Caki2 (cell line): Measurements from ENCODE around the gene KMT2E. TPM values are rescaled to one million over a fixed set of nuclear protein-coding genes. Genes with fewer than 3 reads are reported as not detected.

Experiments used
- DNase-seq: peaks from one replicate; pipeline ENCODE4 v3.0.0-alpha.2; 2015; ENCODE audit warnings: low read depth
- in situ Hi-C: cut with HindIII; loops from 2 replicates; pipeline ENCODE4 v1.10.0; 2016; ENCODE audit warnings: low sequenced_read_pairs, low pct_unique_long_range_greater_than_20kb, mixed read lengths
- total RNA-seq: library from RNA; depleted of rRNA; stranded (reverse); fragments of >200 nt; shearing (Covaris generic); gene quantifications from 2 replicates; pipeline ENCODE4 v1.2.3, GENCODE V29; 2014; ENCODE audit warnings: low replicate concordance

Gene KMT2E
- total RNA-seq, 1 experiment from 2014 or later = 12.2 TPM

DNA sequence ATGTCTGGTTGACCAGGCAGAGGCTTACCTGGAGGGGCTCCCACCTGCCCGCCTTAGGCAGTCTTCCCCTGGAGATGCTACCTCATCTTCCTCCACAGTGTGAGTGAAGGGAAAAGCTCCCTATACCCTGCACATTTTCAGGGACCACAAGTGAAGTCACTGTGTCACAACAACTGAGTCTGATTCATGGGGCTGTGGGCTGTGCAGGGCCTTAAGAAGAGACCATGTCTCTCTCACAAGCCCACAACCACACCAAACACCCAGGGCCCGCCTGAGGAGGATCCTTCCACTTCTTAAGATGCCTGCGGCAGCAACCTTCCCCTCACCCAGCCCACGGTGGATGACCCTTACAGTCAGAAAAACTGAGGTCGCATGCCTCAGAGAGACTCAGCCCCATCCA is 118.3 kb downstream of the KMT2E start:
- DNase-seq = no peak
- in situ Hi-C loops = no loop called here

DNA sequence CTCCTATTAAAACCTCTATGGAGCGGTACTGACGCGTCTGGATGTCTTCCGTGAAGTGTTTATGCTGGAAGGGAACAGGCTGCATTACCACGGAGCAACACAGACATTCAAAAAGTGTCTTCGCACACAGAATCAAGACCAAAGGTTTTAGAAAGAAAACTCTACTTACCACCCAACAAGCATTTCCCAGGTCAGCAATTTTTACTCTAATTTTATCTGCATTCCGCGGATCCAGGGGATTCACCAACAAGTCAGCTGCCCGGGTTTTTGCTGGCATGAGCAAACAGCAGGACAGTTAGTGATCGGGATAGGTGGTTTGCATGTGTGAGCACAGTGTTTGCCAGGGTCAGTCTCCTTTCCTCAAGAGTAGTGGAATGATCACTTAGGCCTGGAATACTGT is 118.8 kb downstream of the KMT2E start:
- in situ Hi-C loops = no loop called here
- no peak for DNase-seq

DNA sequence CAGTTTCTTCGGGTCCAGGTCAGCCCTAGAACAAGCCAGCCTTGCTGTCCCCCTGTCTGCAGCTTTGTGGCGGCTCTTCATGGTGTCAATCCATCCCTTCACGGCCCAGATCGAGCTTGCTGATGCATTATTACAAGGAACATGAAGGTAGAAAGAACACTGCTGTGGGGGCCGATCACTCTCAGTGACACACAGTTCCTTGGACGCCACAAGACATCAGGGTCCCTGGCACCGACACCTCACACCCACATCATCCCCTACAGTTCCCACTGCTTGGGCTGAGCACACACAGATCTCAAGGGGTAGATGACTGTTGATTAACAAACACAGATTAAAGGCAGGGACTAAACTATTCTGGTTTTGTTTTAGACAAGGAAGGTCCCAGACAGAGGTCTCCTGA is 119.4 kb downstream of the KMT2E start:
- in situ Hi-C loops = no loop called here
- no peak for DNase-seq

DNA sequence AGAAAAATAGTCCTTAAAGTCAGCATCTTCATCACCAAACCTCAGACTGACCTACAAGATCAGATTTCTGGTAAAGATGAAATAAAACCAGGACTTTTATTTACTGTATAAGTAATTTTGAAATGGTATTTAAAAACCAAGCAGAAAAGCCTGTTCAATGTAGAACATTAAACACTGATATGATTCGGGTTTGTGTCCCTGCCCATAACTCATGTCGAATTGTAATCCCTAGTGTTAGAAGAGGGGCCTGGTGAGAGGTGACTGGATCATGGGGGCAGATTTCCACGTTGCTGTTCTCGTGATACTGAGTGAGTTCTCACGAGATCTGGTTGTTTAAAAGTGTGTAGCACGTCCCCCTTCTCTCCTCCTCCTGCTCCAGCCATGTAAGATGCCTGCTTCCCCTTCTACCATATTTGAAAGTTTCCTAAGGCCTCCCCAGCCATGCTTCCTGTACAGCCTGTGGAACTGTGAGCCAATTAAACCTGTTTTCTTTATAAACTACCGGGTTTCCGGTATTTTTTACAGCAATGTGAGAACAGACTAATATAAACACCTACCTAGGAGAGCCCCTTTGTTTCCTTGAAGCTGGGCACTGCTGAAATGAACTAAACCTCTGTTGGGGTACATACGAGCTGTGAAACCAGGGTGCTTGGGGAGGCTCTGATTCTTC is 120.1 kb downstream of the KMT2E start:
- no peak for DNase-seq
- in situ Hi-C loops = no loop called here

DNA sequence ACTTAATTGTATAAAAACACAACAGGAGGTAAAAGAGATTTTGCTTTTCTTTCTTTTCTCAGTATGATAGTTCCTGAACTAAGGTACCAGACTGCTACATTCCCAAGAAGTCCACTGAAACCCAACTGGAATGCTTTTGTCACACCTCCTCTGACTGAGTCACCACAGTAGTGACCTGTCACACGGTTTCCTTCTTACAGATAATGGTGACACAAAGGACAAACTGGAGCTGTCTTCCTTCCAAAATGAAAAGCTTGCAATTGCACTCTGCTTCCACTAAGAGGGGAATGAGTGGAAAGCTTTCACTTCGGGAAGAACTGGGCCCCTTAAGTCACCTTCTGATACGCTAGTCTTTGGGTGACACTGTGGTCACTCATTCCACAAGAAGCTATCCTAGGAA is 122.2 kb downstream of the KMT2E start:
- peak; percentile 30 for DNase-seq
- in situ Hi-C loops = no loop called here

DNA sequence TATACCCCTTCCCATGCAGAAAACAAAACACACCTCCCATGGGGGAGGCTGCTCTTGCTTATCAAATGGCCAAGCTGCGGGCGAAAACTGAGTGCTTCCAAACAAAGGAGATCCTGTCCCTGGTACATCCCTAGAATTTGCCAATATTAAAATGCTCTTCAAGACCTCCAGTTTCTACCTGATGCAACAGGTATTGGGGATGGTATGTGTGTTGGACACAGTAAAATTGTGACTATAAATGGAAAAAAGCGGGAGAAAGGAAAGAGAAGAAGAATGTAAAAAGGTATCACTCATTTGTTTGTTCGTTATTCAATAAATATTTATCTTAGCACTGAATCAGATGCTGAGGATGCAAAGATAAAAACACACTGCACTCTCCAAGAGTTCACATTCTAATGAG is 123.9 kb downstream of the KMT2E start:
- DNase-seq = no peak
- in situ Hi-C loops = no loop called here

DNA sequence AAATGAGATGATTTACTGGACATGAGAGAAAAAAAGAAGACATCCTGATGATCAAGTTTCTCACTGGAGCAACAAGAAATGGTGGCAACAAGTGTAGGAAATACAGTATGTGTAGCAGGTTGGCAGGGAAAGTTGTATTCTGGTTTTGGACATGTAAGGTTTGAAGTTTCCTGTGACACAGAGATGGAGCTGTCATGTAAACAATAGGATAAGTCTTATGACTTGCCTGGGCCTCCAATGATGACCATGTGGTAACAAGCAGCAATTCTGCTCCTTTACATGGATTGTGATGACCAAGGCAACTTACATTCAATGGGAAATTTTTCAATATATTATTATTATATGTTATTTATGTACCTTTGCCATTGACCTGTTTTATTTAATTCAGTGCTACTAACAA is 125.4 kb downstream of the KMT2E start:
- DNase-seq = no peak
- in situ Hi-C loops = no loop called here

DNA sequence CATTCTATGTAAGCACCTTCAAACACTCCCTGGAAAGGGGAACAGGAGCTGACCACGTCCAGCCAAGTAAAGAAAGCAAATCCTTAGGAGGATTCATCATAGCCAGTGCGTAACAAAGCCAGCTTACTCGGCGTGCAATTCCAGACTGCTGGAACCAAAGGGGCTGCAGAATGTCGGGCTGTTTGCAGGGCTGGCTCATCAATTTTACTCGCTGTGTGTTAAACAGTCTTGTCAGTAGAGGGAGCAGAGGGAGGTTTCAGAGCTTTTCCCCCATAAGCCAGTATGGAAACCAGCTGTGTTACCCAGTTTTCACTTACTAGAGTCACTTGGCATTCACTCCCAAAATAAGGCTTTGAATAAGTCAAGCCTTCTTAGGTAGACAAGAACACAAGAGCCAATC is 127.1 kb downstream of the KMT2E start:
- no peak for DNase-seq
- in situ Hi-C loops = no loop called here

DNA sequence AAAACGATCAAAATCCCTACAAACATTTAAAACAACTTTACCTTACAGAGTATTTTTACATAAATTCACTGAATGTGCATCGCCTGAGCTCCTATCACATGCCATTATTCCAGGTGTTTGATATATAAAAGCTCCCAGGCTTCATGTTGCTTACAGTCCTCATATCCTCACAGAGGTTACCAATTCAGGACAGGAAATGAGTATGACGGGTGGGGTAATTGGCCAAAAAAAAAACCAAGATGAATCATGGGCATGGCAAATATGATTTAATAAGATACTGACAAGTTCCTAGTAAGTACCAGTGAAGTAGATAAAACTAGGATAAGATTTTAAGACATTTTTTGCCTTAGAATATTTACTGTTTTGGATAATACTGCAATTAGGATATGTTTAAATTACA is 135.8 kb downstream of the KMT2E start:
- no peak for DNase-seq
- in situ Hi-C loops = no loop called here

DNA sequence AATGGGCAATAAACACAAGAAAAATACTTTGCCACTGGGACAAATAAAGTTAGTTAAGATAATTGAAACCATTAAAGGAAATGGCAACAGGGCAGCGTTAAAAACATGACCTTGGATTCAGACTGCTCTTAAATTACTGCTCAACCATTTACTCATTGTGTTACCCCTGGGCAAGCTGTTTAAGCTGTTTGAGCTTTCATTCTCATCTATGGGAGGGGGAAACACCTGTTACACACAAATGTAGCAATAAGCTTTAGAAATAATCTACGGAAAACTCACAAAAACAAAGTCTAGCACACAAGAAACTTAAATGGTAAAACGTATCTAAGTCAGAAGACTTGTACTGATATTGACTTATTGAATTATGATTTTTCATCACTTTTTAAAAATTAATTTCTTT is 137.1 kb downstream of the KMT2E start:
- in situ Hi-C loops = no loop called here
- no peak for DNase-seq

DNA sequence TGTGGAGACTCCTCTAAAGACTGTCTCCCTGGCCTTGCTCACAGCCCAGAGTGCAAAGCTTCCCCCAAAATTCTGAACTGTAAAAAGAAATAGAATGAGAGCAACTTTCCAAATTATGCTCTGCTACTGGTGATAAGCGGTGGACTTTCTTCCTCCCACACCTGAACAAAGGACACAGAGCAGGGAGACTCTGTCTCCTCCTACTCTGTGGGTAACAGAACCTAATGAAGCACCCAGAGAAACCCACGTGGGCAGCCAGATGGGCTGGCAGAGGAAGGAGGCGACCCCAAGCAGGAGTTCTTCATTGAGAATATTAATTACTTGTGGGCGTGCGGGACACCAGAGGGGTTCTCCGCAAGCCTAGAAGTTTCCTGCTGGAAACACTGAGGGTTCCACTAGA is 139.5 kb downstream of the KMT2E start:
- in situ Hi-C loops = no loop called here
- no peak for DNase-seq

DNA sequence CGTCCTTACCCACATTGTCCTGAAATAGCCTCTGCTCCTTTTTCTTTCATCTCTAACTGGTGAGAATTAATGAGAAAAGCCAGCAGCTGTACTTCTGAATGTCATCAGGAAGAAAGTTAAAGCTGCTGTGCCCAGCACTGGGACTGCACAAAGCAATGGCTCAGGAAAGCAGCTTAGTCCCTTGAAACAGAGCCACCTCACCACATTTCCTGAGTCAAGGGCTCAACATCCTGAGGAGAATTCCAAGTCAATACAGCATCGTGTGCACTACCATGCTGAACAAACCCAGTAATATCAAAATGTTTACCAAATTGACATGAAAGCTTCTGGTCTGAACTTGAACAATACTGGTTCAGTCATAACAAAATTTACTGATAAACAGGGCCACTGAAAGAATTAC is 140.1 kb downstream of the KMT2E start:
- no peak for DNase-seq
- in situ Hi-C loops = no loop called here

DNA sequence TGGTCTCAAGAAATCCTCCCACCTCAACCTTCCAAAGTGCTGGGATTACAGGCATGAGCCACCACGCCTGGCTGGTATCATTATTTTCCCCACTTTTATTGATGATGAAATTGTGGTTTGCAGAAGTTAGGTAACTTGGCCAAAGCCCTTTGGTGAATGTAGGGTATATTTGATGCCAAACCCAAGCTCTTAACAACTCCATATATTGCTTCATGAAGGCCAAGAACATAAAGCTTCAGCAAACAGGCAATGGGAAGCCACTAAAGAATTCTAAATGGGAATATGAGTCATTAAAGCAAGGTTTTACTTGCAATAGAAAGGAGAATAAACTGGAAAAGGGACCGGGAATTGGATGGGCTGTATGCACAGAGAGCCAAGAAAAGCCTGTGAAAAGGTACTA is 142.7 kb downstream of the KMT2E start:
- DNase-seq = no peak
- in situ Hi-C loops = no loop called here

DNA sequence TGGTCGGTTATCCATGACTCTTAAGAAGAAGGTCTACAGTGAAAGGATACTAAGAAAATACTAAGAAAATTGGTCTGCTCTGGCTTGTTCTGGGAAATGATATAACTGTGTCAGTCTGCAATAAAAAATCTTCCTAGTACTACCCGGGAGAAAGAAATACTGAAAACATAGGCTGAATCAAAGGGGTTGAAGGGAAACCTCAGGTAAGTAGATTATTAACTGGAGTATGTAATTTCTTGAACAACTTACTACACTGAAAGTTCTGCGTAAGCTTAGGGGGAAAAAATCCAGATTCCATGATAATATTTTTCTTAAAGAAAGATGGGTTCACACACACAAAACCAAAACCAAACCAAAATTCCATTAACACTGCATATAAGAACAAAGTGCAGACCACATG is 143.3 kb downstream of the KMT2E start:
- in situ Hi-C loops = no loop called here

DNA sequence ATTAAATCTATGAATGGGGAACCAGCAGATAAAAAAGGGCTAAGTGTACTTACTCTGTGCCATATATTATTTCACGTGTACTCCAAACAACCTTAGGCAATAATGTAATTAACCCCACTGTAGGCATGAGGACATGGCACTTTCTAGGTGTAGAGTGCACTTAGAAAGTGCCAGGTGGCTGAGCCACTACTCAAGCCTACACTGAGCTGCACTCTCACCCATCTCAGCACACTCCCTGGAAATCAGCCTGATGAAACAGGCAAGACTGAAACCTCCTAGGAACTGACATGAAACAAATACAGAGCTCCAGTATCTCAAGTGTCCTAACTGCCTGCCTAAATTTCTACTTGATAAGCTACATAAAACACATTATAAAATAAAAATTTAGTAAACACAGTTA is 147.4 kb downstream of the KMT2E start:
- no peak for DNase-seq
- in situ Hi-C loops = no loop called here

More for the DNA sequence above, 143.3 kb downstream of the KMT2E start:
- DNase-seq = no peak
